Measurements from ENCODE around the gene COQ8A.

COQ8A gene

GRCh38 chr1:226980565-226981385 lies 40.7 kb downstream of the COQ8A start:
- no peak for DNase-seq
- in situ Hi-C loops (cut with MboI; ENCODE audit: low pct_unique_long_range_greater_than_20kb, low sequenced_read_pairs) = no loop called here

GRCh38 chr1:226981386-226981817 lies 41.3 kb downstream of the COQ8A start:
- in situ Hi-C loops (cut with MboI; ENCODE audit: low pct_unique_long_range_greater_than_20kb, low sequenced_read_pairs) = no loop called here

GRCh38 chr1:226981838-226982237 lies 41.7 kb downstream of the COQ8A start:
- DNase-seq = no peak
- in situ Hi-C loops (cut with MboI; ENCODE audit: low pct_unique_long_range_greater_than_20kb, low sequenced_read_pairs) = no loop called here

More at GRCh38 chr1:226981386-226981817, 41.3 kb downstream of the COQ8A start:
- DNase-seq = no peak

GRCh38 chr1:226982451-226983177 lies 42.5 kb downstream of the COQ8A start:
- no peak for DNase-seq
- in situ Hi-C loops (cut with MboI; ENCODE audit: low pct_unique_long_range_greater_than_20kb, low sequenced_read_pairs) = no loop called here

GRCh38 chr1:226983247-226983991 lies 43.3 kb downstream of the COQ8A start:
- in situ Hi-C loops (cut with MboI; ENCODE audit: low pct_unique_long_range_greater_than_20kb, low sequenced_read_pairs) = no loop called here
- DNase-seq = no peak

- DNase-seq = no peak
- in situ Hi-C loops (cut with MboI; ENCODE audit: low pct_unique_long_range_greater_than_20kb, low sequenced_read_pairs) = no loop called here
These were observed 43.9 kb downstream of the COQ8A start for GRCh38 chr1:226983992-226984364.

- DNase-seq = no peak
- in situ Hi-C loops (cut with MboI; ENCODE audit: low pct_unique_long_range_greater_than_20kb, low sequenced_read_pairs) = no loop called here
These were observed 44.6 kb downstream of the COQ8A start for GRCh38 chr1:226984521-226985238.

GRCh38 chr1:226985239-226985838 lies 45.2 kb downstream of the COQ8A start:
- in situ Hi-C loops (cut with MboI; ENCODE audit: low pct_unique_long_range_greater_than_20kb, low sequenced_read_pairs) = no loop called here

GRCh38 chr1:226985839-226986463 lies 45.9 kb downstream of the COQ8A start:
- no peak for DNase-seq
- in situ Hi-C loops (cut with MboI; ENCODE audit: low pct_unique_long_range_greater_than_20kb, low sequenced_read_pairs) = no loop called here

More at GRCh38 chr1:226985239-226985838, 45.2 kb downstream of the COQ8A start:
- no peak for DNase-seq

- in situ Hi-C loops (cut with MboI; ENCODE audit: low pct_unique_long_range_greater_than_20kb, low sequenced_read_pairs) = no loop called here
- no peak for DNase-seq
These were observed 46.5 kb downstream of the COQ8A start for GRCh38 chr1:226986496-226987178.

GRCh38 chr1:226987179-226987536 lies 47.1 kb downstream of the COQ8A start:
- DNase-seq = no peak
- in situ Hi-C loops (cut with MboI; ENCODE audit: low pct_unique_long_range_greater_than_20kb, low sequenced_read_pairs) = no loop called here

GRCh38 chr1:226987623-226988333 lies 47.7 kb downstream of the COQ8A start:
- in situ Hi-C loops (cut with MboI; ENCODE audit: low pct_unique_long_range_greater_than_20kb, low sequenced_read_pairs) = no loop called here
- no peak for DNase-seq

GRCh38 chr1:226988334-226988666 lies 48.2 kb downstream of the COQ8A start:
- no peak for DNase-seq
- in situ Hi-C loops (cut with MboI; ENCODE audit: low pct_unique_long_range_greater_than_20kb, low sequenced_read_pairs) = no loop called here

GRCh38 chr1:226989085-226989920 lies 49.2 kb downstream of the COQ8A start:
- in situ Hi-C loops (cut with MboI; ENCODE audit: low pct_unique_long_range_greater_than_20kb, low sequenced_read_pairs) = no loop called here
- DNase-seq = no peak

- in situ Hi-C loops (cut with MboI; ENCODE audit: low pct_unique_long_range_greater_than_20kb, low sequenced_read_pairs) = no loop called here
- DNase-seq = peak; percentile 31
These were observed 50.1 kb downstream of the COQ8A start for GRCh38 chr1:226990133-226990716.

- in situ Hi-C loops (cut with MboI; ENCODE audit: low pct_unique_long_range_greater_than_20kb, low sequenced_read_pairs) = no loop called here
- DNase-seq = no peak
These were observed 51.8 kb downstream of the COQ8A start for GRCh38 chr1:226991920-226992319.
